Erythroblast (primary cell): ENCODE results near the gene CTCF.

Experiments
- GATA1 ChIP-seq: IDR thresholded peaks from 2 replicates; pipeline ENCODE4 v1.6.1; 2011; ENCODE audit warnings: low read depth, mild to moderate bottlenecking, control low read depth, low read length, moderate library complexity
- POLR2A ChIP-seq: IDR thresholded peaks from 2 replicates; pipeline ENCODE4 v1.6.1; 2011; ENCODE audit warnings: mild to moderate bottlenecking, low read length

DNA sequence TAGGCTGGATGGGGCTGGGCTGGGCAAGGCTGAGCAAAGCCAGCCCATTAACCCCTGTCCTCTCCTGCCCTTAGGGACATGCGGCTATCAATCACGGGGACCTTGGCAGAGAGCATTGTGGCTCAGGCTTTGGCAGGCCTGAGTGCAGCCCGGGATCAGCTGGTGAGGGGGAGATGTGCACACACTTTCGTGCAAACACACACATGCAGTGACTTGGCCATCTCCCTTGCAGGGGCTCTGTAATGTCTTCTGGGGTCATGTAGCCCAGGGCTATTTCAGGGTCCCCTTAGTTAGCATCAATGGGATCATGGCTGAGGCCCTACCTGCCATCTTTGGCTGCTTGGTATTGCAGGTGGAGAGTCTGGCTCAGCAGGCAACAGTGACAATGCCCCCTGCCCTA lies 89.5 kb downstream of the CTCF start:
- TF ChIP-seq POLR2A, result no peak
- no peak for TF ChIP-seq GATA1
